A549 treated with DMSO at 1 μM for 4 hours (cell line): ENCODE measurements around the gene RNF183. TPM values are rescaled to one million over a fixed set of nuclear protein-coding genes. Genes with fewer than 3 reads are reported as not detected.

Source experiments
- total RNA-seq: library from RNA; stranded (reverse); fragments of 200-300 nt; extraction: Qiagen RNA extraction; gene quantifications from 5 replicates; pipeline ENCODE4 v1.2.3, GENCODE V29; 2022; ENCODE audit warnings: low read depth

RNF183 gene, protein sequence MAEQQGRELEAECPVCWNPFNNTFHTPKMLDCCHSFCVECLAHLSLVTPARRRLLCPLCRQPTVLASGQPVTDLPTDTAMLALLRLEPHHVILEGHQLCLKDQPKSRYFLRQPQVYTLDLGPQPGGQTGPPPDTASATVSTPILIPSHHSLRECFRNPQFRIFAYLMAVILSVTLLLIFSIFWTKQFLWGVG
- total RNA-seq: 0.20 TPM in 1 of 5 replicates, not detected in the others

DNA sequence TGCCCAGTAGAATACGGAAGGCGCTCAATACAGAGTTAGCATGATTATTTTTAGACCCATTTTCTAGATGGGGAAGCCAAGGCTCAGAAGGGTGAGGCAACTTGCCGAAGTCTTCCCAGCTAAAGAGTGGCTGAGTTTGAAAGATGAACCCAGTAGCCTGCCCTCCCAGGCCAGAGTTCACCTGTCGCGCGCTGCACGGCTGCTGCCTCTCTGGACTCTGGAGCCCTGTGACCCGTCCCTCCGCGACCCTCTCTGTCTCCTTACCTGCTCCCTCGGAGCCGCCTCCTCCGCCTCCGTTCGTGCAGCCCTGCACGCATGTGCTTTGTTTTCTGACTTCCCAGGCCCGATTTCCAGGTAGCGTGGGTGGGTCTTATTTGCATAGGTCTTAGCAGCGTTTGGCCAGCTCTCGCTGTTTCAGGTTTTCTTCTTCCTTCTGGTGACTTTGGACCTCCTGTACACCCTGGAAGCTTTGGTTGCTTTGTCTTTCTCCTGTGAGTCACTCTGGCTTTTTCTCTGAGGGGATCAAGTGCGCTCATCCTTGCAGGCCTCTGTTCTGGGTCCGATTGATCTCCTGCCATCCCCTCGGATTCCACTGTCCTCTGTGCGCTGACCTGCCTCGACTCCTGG is at the start of gene RNF183:
TSS of gene RNF183 (minus strand) at position 585 of the 627 bp plus-strand sequence. CDS start 5,192 bp downstream, outside the sequence.

DNA sequence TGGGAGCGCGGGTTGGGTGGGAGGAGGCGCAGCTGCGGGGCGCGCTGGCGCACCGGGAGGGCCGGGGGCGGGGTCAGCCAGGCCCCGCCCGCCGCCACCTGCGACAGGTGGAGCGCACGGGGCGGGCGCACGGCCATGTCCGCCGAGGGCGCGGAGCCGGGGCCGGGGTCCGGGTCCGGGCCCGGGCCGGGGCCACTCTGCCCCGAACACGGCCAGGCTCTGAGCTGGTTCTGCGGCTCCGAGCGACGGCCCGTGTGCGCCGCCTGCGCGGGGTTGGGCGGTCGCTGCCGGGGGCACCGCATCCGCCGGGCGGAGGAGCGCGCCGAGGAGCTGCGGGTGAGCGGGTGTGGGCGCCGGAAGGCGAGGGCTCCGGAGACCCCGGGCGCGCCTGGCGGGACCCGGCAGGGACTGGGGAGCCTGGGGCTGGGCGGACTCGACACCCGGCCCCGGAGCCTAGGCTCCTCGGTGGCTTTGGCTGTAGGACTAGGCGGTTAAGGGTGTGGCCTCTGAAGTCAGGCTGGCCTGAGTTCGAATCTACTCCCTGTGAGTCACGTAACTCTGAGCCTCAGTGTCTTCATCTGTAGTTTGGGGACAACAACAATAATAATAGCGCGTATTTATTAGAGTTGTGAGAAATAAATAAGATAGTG is 46.4 kb upstream of the RNF183 start, which contains the start of gene BSPRY:
TSS of gene BSPRY (plus strand) at position 97 of the 650 bp plus-strand sequence. CDS start at position 136, 39 bp downstream.

DNA sequence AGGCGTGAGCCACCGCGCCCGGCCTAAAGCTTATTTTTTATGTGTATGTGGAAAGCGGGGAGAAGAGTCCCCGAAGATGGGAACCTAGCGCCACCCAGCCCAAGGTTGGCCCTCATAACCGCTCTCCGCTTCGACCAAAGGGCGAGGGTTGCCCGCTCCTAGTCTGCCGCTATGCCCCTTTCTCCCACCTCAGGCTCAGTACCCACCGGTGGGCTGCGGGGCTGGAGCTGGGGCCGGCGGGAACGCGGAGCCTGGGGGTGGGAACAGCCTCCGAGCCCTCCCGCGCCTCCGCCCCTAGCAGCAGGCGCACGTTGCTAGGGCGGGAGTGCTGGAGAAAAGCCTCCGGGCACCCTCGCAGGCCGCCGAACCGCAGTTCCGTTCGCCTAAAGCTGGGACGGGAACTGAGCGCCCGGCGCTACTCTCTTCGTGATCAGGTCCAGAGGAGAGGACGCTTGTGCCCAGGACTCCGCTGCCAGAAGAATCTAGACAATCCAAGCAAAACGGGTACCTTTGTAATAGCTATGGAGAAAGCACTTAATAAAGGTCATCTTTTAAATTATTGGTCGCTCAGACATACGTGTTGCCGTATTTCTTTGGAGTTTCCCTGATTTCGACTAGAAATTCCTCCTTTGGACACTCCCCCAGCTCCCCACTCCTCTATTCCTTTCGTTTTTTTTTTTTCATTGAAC is 37.0 kb upstream of the RNF183 start, which contains the start of gene WDR31:
TSS of gene WDR31 (minus strand) at position 265 of the 689 bp plus-strand sequence. CDS start 8,253 bp downstream, outside the sequence.

DNA sequence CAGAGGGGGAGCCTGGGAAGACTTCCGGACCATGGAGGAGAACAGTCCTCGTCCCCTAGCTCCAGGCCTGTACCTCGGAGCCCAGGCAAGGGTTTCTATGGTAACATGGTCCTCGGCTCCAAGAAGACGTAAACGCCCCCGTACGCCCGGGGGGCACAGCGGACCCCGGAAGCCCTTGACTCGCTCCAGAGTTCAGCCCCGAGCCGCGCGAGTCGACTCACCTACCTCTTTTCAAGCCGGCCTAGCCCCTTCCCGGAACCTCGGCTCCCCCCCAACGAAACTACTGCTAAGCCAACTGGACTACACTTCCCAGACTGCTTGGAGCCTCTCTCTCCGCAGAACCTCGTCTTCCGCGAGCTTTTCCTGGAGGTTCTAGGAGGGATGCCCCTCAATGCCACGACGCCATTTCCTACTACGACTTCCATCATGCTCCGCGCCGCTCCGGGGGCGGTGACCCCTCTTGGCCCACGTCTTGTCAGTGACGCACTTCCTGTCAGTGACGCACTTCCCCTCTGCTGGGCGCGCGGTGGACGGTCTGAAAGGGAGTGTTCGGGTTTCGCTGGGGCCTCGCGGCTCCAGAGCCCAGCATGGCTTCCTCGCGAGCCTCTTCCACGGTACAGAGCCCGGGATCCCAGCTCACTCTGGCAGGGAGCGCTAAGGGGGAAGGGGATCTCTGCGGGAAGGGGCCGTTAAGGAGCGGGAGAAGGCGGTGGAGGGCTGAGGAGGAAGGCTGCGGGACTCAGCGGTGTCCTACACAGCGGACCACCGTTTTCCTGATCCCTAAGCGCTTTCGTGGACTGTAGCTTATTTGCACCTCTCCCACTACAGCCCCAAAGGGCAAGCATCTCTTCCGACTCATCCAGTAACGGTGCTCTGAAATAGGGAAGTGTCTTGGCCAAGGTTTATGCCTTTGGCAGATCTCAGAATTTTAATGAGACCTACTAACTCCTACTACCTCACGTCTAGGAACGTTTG is 27.7 kb downstream of the RNF183 start, which contains the start of the genes CDC26 and PRPF4:
TSS of gene CDC26 (minus strand) at position 416 of the 975 bp plus-strand sequence. CDS start 3,065 bp downstream, outside the sequence.
TSS of gene PRPF4 (plus strand) at position 502 of the 975 bp plus-strand sequence. CDS start at position 588, 86 bp downstream.

Other genes with a start within 250 kb of the RNF183 start
- gene ZFP37, start 246.7 kb downstream of the RNF183 start, total RNA-seq: 1.3 to 1.9 TPM (median 1.8 TPM) in 5 replicates
- gene SLC31A2, start 152.4 kb downstream of the RNF183 start, total RNA-seq: 6.7 to 8.3 TPM (median 7.4 TPM) in 5 replicates
- 15.4 to 19.6 TPM (median 19.4 TPM) in 5 replicates for gene FKBP15, start 82.1 kb downstream of the RNF183 start, total RNA-seq
- 21.4 to 26.1 TPM (median 23.4 TPM) in 5 replicates for gene SLC31A1, start 81.8 kb downstream of the RNF183 start, total RNA-seq
- 47.1 to 55.9 TPM (median 52.7 TPM) in 5 replicates for gene CDC26, start 27.8 kb downstream of the RNF183 start, total RNA-seq
- gene PRPF4, start 27.7 kb downstream of the RNF183 start, total RNA-seq: 61.8 to 63.0 TPM (median 62.3 TPM) in 5 replicates
- gene WDR31, start 36.9 kb upstream of the RNF183 start, total RNA-seq: 1.0 to 1.5 TPM (median 1.4 TPM) in 5 replicates
- 0.04 to 0.07 TPM (median 0.05 TPM) in 3 of 5 replicates, not detected in the others for gene BSPRY, start 46.2 kb upstream of the RNF183 start, total RNA-seq
- gene HDHD3, start 73.6 kb upstream of the RNF183 start, total RNA-seq: 22.5 to 27.5 TPM (median 24.0 TPM) in 5 replicates
- gene ALAD, start 97.9 kb upstream of the RNF183 start, total RNA-seq: 14.7 to 17.7 TPM (median 15.6 TPM) in 5 replicates
- 106 to 134 TPM (median 123 TPM) in 5 replicates for gene POLE3, start 107.3 kb upstream of the RNF183 start, total RNA-seq
- 0.45 to 1.2 TPM (median 0.54 TPM) in 5 replicates for gene C9orf43, start 107.4 kb upstream of the RNF183 start, total RNA-seq
- gene RGS3, start 160.4 kb upstream of the RNF183 start, total RNA-seq: 24.8 to 30.7 TPM (median 26.6 TPM) in 5 replicates